ENCODE data around the gene DHRSX. TPM values are rescaled to one million over a fixed set of nuclear protein-coding genes. Genes with fewer than 3 reads are reported as not detected.
"Not testable (repeated sequence)": the region's sequence is repeated elsewhere in the genome, so short reads cannot be mapped to it uniquely, and the experiment has no call there.

The DHRSX gene
- polyA plus RNA-seq, 1 donor from 2014 or later: 15.7 TPM

DNA sequence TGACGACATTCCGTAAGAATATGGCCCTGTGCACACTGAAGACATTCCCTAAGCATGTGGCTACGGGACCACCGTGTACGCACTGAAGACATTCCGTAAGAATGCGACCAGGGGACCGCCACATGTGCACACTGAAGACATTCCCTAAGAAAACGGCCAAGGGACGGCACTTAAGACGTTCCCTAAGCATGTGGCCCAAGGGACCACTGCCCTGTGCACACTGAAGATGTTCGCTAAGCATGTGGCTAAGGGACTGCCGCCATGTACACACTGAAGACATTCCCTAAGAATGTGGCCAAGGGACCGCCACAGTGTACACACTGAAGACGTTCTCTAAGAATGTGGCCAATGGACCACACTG is 21.4 kb downstream of the DHRSX start:
- Histone ChIP-seq H3K4me2 (ENCODE audit: low read length) (no peak overlapping the region), H3K79me2 (replicated peaks; ENCODE audit: insufficient read depth, low read length) (peaks cover 5% of the 10 kb centered on the region), H3K36me3 (ENCODE audit: insufficient read depth, low read length) (peaks cover 11% of the 10 kb centered on the region), H3K4me3 (ENCODE audit: low read length) (no peak overlapping the region), H3K27me3 (ENCODE audit: insufficient read depth, low read depth, low read length) (no peaks in the 10 kb centered on the region), H3K27ac (ENCODE audit: low read length) (no peak overlapping the region), H4K20me1 (ENCODE audit: insufficient read depth) (no peaks in the 10 kb centered on the region), H2AFZ (ENCODE audit: low read depth, low read length) (no peak overlapping the region), H3K9ac (ENCODE audit: low read length) (no peak overlapping the region), H3F3A (ENCODE audit: insufficient read depth, low read length, poor library complexity, severe bottlenecking) (no peaks in the 10 kb centered on the region), H3K9me3 (ENCODE audit: low read length) (peaks cover 10% of the 10 kb centered on the region), H3K9me2 (ENCODE audit: insufficient read depth, low read length) (no peaks in the 10 kb centered on the region)
- TF ChIP-seq EP300 (conservative IDR thresholded peaks at IDR 0.05; ENCODE audit: poor library complexity, severe bottlenecking) (no peak), TAF1 (IDR thresholded peaks at IDR 0.05; ENCODE audit: low read depth) (no peak), POLR2AphosphoS5 (IDR thresholded peaks at IDR 0.05) (no peak), EZH2 (IDR thresholded peaks at IDR 0.05; ENCODE audit: borderline replicate concordance, insufficient read depth, low read length, poor library complexity, severe bottlenecking) (no peak), CTCF (IDR thresholded peaks at IDR 0.05; ENCODE audit: poor library complexity, severe bottlenecking) (no peak), SMC3 (conservative IDR thresholded peaks at IDR 0.05; ENCODE audit: poor library complexity) (no peak), MXI1 (conservative IDR thresholded peaks at IDR 0.05; ENCODE audit: poor library complexity, severe bottlenecking) (no peak), RAD21 (conservative IDR thresholded peaks at IDR 0.05) (no peak)
- TF ChIP-seq, protein P1, sequence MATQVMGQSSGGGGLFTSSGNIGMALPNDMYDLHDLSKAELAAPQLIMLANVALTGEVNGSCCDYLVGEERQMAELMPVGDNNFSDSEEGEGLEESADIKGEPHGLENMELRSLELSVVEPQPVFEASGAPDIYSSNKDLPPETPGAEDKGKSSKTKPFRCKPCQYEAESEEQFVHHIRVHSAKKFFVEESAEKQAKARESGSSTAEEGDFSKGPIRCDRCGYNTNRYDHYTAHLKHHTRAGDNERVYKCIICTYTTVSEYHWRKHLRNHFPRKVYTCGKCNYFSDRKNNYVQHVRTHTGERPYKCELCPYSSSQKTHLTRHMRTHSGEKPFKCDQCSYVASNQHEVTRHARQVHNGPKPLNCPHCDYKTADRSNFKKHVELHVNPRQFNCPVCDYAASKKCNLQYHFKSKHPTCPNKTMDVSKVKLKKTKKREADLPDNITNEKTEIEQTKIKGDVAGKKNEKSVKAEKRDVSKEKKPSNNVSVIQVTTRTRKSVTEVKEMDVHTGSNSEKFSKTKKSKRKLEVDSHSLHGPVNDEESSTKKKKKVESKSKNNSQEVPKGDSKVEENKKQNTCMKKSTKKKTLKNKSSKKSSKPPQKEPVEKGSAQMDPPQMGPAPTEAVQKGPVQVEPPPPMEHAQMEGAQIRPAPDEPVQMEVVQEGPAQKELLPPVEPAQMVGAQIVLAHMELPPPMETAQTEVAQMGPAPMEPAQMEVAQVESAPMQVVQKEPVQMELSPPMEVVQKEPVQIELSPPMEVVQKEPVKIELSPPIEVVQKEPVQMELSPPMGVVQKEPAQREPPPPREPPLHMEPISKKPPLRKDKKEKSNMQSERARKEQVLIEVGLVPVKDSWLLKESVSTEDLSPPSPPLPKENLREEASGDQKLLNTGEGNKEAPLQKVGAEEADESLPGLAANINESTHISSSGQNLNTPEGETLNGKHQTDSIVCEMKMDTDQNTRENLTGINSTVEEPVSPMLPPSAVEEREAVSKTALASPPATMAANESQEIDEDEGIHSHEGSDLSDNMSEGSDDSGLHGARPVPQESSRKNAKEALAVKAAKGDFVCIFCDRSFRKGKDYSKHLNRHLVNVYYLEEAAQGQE (IDR thresholded peaks at IDR 0.05; ENCODE audit: borderline replicate concordance): no peak

DNA sequence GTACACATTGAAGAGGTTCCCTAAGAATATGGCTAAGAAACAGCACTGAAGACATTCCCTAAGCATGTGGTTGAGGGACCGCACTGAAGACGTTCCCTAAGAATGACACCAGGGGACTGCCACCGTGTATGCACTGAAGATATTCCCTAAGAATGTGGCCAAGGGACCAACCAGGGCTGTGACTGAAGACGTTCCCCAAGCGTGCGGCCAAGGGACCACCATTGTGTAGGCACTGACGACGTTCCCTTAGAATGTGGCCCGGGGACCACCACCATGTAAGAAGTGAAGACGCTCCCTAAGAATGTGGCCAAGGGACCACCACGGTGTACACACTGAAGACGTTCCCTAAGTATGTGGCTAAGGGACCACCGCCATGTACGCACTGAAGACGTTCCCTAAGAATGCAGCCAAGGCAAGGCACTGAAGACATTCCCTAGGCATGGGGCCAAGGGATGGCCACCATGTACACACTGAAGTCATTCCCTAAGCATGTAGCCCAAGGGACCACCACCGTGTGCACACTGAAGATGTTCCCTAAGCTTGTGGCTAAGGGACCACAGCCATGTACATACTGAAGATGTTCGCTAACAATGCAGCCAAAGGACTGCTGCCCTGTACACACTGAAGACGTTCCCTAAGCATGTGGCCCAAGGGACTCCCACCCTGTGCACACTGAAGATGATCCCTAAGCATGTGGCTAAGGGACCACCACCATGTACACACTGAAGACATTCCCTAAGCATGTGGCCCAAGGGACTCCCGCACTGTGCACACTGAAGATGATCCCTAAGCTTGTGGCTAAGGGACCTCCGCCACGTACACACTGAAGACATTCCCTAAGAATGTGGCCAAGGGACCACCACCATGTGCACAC is 22.0 kb downstream of the DHRSX start:
- Histone ChIP-seq H3K4me2 (ENCODE audit: low read length) (no peak overlapping the region), H3K79me2 (replicated peaks; ENCODE audit: insufficient read depth, low read length) (peaks cover 5% of the 10 kb centered on the region), H3K9me3 (ENCODE audit: low read length) (peaks cover 10% of the 10 kb centered on the region), H3K27me3 (ENCODE audit: insufficient read depth, low read depth, low read length) (no peaks in the 10 kb centered on the region), H3K27ac (ENCODE audit: low read length) (no peak overlapping the region), H4K20me1 (ENCODE audit: insufficient read depth) (no peaks in the 10 kb centered on the region), H2AFZ (ENCODE audit: low read depth, low read length) (no peak overlapping the region), H3F3A (ENCODE audit: insufficient read depth, low read length, poor library complexity, severe bottlenecking) (no peaks in the 10 kb centered on the region), H3K9ac (ENCODE audit: low read length) (no peak overlapping the region), H3K36me3 (ENCODE audit: insufficient read depth, low read length) (peaks cover 11% of the 10 kb centered on the region), H3K4me3 (ENCODE audit: low read length) (no peak overlapping the region), H3K9me2 (ENCODE audit: insufficient read depth, low read length) (no peaks in the 10 kb centered on the region)
- TF ChIP-seq POLR2AphosphoS5 (IDR thresholded peaks at IDR 0.05) (no peak), EP300 (conservative IDR thresholded peaks at IDR 0.05; ENCODE audit: poor library complexity, severe bottlenecking) (no peak), SMC3 (conservative IDR thresholded peaks at IDR 0.05; ENCODE audit: poor library complexity) (no peak), CTCF (IDR thresholded peaks at IDR 0.05; ENCODE audit: poor library complexity, severe bottlenecking) (no peak), TAF1 (IDR thresholded peaks at IDR 0.05; ENCODE audit: low read depth) (no peak), RAD21 (conservative IDR thresholded peaks at IDR 0.05) (no peak), EZH2 (IDR thresholded peaks at IDR 0.05; ENCODE audit: borderline replicate concordance, insufficient read depth, low read length, poor library complexity, severe bottlenecking) (no peak), MXI1 (conservative IDR thresholded peaks at IDR 0.05; ENCODE audit: poor library complexity, severe bottlenecking) (no peak)
- TF ChIP-seq, protein P1 (IDR thresholded peaks at IDR 0.05; ENCODE audit: borderline replicate concordance): no peak

DNA sequence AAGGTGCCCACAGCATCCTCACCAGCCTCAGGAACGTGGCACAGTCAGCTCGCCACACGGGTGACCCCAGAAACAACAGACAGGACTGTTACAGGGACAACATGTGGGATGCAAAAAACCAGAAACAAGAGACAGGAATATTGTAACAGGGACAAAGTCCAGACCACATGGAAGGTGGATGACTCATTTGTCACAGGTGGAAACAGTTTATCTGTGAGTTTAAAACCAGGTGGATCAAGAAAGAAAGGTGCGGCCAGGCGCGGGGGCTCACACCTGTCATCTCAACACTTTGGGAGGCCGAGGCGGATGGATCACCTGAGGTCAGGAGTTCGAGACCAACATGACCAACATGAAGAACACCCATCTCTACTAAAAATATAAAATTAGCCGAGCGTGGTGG is 23.5 kb downstream of the DHRSX start:
- H3K4me3 ChIP-seq (ENCODE audit: low read length); H4K20me1 ChIP-seq (ENCODE audit: insufficient read depth); H3K4me2 ChIP-seq (ENCODE audit: low read length); H3K9ac ChIP-seq (ENCODE audit: low read length); H3K79me2 ChIP-seq (replicated peaks; ENCODE audit: insufficient read depth, low read length); H3K9me2 ChIP-seq (ENCODE audit: insufficient read depth, low read length); H3K9me3 ChIP-seq (ENCODE audit: low read length); H3F3A ChIP-seq (ENCODE audit: insufficient read depth, low read length, poor library complexity, severe bottlenecking); H3K27ac ChIP-seq (ENCODE audit: low read length); H3K27me3 ChIP-seq (ENCODE audit: insufficient read depth, low read depth, low read length); H2AFZ ChIP-seq (ENCODE audit: low read depth, low read length): not testable (repeated sequence)
- peaks cover 11% of the 10 kb centered on the region for H3K36me3 ChIP-seq (ENCODE audit: insufficient read depth, low read length)

Measured in neural cell (in vitro differentiated cells).